NCI-H510A (cell line): ENCODE results near the gene CCDC85C.

ENCODE experiments used
- DNase-seq: peaks from one replicate; lab custom pipeline; 2025; lab: John Stamatoyannopoulos, UW

Gene CCDC85C

DNA sequence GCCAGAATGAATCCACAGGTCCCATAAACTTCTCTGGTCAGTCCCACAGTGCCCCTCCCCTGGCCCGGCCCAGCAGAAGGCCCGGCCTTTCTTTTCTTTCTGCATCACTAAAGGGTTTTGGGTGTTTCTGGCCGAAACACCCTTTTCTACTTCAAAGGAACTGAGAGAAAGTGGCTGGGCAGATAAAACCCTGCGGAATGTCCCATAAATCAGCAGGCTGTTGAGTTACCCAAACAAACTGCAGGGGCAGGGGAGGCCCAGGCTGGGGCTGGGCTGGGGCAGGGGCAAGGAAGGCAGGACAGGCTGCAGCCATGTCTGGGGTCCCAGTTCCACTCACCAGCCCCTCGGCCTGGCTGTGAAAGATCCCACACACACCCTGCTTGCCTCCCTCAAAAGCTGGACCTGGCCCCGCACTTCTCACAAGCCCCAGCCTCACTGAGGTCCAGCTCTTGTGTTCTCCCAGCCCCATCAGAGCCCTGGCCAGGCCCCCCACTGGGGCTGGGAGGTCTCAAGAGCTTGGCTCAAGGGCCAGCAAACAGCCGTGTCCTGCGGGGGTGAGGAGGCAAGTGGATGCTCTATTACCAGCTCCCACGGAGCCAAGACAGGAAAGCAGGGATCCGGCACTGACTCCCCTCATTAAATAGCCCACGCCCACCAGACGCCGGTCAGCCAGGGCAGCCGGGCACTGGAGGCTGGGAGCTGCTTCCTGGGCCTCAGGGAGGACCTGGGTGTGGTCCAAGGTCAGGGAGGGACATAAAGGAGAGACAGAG lies 80.9 kb downstream of the CCDC85C start:
- no peak for DNase-seq

DNA sequence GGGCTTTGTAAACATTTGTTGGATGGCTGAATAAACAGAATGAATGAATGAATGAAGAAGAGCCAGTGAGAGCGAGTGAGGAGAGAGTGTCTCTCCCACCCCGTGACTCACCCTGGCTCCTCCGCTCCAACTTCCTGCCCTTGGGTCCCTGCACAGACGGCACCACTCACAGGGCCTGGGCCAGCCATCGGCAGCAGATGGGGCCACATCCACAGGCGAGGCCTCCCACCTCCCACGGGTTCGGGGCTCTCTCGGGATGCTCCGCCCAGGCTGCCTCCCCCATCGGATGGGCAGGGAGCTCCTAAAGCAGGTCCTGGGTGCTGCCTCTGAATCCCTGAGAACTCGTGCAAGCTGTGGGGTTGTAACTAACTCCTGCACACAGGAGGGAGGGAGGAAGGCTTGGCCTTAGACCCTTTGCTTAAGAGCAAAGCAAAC lies 81.5 kb downstream of the CCDC85C start:
- DNase-seq = peak; percentile 32

DNA sequence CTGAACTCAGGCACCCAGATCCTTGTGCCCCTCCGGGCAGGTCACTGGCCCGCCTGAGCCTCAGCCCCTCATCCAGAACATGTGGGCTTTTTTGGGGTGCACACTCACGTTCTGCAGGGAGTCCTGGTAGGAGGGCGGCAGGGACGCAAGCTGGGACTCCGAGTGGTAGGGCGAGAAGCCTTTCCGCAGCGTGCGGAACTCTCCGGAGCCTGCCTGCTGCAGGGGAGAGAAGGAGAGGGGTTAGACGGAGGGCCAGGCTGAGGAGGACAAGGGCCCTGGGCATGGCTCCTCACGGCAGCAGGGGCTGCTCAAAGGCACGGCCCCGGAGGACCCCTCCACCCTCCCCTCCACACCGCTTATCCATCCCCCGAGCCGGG lies 82.0 kb downstream of the CCDC85C start:
- no peak for DNase-seq

DNA sequence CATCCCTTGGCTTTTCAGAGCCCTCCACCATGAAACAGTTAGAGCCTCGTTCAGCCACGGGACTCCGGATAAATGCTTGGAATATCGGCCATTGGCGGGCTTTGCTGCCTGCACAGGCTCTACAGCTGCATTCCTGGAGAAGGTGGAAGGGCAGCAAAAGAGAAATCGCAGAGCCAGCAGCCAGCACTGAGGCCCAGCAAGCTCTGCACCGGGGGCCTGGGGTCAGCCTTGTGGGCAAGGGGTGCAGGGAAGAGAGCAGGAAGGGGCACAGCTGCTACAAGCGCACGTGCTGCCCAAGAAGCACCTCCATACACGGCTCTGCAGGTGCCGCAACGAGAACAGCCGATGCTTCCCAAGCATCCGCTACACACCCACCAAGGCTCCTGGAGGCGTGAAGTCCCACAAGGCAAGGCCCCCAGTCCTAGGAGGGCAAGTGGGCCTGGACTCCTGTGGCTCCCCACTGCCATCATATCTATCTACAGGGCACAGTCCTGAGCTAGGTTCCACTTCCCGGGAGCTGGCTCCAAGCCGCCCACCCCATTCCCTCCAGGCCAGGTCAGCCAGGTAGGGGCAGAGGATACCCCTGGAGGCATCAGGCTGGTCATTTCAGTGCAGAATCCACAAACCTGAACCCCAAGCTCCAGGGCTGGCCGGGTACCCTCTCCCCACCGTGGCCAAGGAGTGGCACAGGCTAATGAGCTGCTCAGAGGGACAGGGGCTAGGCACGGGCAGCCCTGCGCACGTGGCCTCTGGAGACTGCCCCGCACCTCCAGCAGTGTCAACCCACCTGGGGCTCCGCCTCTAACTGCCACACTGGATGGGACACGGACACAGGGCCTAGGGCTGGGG lies 82.6 kb downstream of the CCDC85C start:
- no peak for DNase-seq

DNA sequence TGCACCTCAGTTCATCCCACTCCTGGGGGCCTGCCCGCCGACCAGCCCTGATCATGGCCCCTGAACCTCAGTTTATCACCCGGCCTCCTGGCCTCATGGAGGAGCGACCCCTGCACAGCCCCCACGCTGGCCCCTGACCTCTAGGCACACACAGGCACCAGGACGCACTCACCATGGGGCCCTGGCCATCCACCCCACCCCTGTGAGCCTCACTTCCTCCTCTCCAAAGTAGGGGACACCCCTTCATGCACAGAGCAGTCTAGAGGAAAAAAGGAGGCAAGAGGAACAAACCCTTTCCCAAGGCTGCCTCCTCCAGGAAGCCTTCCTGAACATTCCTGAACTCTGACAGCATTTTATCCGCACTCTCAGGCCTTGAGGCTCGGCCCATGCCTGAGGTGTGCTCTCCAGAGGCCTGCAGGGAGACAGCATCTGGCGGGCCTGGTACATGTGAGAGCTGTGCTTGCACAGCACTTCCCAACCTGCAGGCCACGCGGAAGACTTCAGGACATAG lies 83.4 kb downstream of the CCDC85C start:
- DNase-seq = no peak

DNA sequence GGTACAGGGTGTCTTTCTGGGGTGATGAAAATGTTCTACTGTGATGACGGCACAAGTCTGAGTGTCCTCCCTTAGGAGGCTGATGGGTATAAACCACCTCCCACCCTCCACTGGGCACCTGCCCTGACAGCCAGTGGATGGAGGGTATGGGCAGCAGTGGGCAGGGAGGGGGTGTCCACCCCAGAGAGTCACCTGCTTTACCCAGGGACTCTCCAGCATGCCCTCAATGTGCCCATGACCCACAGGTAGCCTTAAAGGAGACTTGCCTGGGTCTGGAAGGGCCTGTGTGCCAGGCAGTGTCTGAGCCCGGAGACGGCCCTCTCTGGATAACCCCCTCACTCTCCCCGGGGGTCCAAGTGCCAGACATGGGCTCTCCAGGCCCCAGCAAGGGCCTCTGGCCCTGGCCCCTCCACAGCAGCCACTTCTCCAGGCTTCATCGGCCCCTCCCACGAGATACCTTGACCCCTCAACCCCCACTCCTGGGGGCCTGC lies 84.0 kb downstream of the CCDC85C start:
- DNase-seq = no peak

DNA sequence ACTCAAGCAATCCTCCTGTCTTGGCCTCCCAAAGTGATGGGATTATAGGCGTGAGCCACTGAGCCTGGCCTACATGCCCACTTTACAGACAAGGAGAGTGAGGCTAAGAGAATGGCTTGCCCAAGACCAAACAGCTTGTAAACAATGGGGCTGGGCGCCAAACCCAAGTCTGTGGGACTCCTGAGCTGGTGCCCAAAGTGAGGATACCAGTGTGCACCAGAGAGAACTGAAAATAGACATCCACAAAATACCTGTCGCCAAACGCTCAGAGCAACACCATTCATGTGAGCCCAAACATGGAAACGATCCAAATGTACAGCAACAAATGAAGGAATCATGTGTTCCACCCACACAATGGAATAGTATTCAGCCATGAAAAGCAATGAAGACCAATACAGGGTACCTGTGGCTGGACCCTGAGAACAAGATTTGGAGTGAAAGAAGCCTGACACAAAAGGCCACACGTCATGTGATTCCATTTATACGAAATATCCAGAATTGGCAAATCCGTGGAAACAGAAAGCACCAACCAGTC lies 84.6 kb downstream of the CCDC85C start:
- no peak for DNase-seq

DNA sequence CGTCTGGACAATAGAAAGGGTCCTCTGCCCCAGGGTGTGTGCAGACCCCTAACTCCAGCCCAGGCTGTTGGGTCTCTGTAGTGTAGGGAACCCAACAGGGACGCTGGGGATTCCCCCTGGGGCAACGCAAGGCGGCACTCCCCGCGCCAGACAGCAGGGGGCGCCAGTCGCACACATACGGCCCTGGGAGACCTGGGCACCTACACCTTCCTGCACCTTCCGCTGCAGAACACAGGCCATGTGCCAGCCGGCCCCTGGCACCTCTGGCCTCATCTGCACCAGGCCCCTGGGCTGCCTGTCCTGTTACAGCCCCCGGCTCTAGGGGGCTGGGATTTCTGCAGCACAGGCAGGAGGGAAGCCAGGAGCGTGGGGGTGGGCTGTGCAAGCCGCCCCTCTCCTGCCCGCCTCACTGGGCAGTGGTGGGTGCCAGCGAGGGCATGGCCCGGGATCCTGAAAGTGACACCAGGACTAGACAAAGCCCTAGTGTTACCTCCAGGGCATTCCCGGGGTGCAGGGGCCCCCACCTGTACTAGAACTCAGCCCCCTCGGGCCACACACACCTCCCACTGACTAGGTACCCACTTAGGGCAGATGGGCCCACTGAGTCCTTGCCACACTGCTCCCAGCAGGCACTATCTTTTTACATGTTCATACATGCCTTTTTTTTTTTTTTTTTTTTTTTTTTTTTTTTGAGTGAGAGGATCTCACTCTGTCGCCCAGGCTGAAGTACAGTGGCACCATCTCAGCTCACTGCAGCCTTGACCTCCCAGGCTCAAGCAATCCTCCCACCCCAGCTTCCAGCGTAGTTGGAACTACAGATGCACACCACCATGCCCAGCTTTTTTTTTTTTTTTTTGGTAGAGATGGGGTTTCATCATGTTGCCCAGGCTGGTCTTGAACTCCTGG lies 85.3 kb downstream of the CCDC85C start:
- DNase-seq = peak; percentile 28

DNA sequence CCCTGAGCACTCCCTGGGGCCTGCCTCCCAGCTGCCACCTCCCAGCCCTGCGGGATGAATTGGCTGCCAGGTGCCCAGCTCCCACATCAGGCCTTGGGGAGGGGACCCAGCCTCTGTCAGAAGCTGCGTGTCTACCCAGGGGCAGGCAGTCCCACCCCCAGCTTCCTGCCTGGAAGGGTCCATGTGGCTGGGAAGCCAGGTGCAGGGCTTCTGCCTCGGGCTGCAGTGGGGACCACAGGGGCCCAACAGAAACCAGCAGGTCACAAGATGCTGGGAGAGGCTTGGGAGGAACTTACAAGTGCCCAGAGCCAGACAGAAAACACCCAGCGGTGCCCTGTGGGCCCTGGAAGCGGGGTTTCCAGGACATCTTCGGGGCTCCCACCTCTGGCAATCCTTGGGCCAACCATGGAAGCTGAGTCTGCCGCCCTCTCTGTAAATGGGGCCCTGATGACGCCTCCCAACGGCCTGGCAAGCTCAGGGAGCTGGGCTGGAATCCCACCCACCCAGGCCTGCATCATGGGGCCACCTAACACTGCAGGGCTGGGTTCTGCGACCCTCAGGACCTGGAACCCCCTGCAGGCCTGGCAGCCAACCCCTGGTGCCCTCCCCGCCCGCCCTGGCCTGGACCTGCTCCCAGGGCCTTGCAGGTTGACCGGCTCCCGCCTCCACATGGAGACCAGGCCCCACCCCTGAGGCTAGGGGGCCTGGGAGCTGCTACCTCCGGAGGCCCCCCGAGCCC lies 86.2 kb downstream of the CCDC85C start:
- no peak for DNase-seq

DNA sequence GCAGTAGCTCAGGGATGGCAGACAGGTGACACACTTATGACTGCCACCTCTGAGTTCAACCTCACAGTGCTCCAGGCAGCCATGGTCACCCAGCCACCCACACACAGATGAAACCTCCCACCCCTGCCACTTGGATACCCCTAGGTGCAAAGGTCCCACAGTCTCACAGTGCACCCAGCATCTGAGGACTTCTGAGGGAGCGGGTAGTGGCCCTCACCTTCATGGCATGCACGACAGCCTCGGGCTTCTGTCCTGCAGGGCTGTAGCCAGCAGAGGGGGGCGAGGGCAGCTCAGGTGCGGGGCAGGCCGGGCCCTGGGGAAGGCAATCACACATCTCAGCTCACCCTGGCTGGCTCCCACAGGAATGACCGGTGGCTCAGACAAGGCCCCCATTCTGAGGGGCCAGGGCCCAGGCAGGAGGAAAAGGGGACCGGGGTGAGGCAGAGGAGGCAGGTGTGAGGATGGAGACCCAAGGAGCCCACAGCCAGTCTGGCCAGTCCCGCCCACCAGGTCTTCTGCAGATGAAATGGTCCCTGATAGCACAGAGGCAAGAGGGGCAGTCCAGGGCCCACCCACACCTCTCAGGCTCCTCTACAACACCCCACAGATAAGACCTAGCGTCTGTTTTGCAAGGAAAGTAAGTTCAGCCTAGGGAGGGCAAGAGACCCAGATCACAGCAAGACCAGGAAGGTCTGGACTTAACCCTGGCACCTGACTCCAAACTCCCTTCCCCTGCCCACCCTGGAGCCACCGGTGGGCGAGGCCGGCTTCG lies 87.0 kb downstream of the CCDC85C start:
- no peak for DNase-seq

DNA sequence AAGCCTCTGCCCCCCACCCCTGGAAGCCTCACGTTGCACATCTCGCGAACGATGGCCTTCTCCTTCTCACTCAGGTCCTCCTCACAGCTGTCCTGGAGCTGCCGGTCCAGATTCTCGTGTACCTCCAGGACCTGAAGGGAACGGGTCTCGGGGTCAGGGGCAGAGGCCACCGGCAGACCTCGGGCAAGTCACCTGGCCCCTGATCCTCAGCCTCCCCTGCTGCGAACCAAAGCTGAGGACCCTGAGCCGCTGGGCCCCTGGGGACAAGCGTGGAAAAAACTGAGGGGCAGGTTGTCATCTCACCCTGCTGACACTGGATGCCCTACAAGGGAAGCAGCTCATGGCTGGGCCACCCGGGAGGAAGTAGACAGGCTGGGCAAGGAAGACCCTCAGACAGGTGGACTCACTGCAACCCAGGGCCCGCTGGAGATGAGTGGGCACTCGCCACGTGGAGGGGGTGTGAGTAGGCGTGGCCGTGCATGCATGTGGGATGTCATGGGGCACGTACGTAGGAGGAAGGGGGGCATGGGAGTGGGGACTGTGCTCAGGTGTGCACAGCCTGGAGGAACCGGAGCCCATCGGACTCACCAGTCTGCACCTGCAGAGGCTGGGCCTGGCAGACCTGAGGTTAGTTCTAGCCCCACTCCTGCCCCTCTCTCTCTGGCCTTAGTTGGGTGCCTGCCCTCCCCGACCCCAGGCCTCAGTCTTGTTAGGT lies 87.7 kb downstream of the CCDC85C start:
- DNase-seq = no peak

DNA sequence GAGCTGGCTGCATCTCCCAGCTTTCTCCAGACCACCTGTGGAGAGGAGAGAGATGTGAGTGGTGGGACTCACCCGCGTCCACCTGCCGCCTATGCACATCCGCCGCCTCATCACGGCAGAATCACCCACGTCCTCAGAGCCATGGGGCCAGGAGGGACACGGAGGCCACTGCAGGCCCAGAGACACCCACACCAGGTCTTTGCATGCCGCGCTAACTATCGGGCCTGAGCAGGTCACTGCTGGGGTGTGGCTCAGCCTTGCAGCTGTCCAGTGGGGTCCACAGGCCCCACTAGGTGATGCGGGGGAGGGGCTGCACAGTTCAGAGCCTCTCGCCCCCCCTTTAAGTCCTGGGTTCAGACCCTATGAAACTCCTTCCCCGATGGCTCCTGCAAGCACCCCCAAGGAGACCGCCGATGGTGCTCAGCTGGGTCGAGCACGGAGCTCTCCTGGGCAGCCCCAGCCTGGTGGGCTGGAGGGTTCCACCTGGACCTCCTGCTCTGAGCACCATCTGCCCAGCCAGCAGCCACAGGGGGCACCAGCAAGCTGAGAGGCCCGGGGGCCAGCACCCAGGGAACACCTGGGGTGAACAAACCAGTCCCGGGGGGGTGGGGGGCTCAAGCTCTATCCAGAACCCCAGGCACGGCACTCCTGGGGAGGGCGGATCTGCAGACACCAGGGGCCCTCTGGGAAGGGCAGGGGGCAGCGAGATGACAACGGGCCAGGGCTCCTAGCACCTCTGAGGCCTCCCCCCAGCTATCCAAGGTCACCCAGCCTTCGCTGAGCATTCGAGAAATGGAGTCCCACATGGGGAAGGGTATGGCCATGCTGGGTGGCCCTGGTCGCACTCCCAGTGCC lies 88.5 kb downstream of the CCDC85C start:
- DNase-seq = no peak

DNA sequence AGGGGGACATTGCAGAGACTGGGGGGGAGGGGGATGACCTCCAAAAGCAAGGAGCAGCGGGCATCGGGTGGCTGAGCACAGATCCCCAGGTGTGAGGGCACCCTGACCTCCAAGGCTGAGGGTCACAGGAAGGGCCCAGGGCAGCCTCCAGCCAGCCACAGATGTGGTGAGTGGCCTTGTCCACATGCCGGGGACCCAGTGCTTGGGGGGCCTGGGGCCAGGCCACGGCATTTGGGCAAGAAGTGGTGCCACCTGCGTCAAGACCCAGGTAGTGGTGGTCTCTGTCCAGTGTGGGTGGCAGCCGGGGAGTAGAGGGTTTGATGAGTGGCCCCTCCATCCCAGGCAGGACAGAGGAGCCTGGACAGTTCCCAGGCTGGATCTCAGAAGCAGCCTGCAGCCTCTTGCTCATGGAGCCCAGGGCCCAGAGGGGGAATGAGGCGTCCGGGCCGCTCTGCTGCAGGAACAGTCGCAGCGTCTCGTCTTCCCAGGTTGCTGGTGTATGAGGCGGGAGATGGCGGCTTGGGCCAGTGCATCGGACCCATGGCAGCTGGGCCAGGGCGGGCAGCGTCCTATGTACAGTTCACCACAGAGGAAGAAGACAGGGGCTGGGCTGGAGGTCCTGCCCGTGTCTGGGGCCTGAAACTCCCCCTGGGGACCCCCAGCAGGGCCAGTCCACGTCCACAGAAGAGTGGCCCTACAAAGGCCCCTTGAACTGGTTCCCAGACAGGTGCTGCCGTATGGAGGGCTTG lies 89.3 kb downstream of the CCDC85C start:
- no peak for DNase-seq

DNA sequence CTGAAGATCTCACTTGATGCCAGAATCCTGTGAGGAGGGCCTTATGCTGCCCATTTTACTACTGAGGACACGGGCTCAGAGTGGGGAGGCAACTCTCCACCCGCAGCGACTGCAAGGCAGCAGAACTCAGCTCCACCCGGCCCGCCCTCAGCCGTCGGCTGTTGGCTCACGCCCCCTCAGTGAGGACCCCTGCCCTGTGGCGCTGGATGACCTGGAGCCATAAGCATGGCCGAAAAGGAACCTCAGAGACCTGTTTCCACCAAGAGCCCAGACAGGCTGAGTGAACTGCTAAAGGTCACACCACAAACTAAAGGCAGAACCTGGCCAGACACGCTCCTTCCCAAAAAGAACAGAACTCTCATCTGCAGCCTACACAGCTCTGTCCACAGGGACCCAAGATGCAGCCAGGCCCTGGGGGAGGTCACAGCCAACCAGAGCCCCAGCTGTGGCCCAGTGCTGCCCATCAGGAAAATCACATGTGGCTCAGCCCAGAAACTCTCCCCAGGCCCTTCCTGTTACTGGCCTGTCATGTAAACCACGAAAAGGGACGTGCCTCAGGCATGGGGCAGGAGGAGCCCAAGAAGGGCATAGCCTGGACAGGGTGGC lies 90.0 kb downstream of the CCDC85C start:
- DNase-seq = no peak

DNA sequence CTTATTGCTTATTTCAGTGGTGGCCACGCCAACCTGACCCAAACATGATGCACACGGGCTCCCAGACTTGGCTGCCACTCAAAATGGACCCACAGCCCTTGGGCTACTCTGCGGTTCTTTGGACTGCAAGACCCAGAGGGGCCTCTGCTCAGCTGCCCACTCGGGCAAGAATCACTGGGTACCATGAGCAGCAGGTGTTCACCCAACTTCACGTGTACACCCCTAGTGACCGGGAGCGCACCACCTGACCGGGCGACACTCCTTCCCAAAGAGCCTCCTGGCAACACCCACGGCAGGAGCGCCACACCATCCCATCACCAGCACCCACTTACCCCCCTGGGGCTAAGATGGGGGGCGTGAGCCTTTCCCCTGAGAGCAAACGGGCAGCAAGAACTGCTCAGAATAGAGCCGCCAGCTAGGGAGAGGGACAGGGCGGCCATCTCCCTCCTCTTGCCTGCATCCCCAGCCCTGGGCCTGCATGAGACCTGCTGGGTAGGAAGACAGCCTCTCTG lies 90.8 kb downstream of the CCDC85C start:
- DNase-seq = no peak

DNA sequence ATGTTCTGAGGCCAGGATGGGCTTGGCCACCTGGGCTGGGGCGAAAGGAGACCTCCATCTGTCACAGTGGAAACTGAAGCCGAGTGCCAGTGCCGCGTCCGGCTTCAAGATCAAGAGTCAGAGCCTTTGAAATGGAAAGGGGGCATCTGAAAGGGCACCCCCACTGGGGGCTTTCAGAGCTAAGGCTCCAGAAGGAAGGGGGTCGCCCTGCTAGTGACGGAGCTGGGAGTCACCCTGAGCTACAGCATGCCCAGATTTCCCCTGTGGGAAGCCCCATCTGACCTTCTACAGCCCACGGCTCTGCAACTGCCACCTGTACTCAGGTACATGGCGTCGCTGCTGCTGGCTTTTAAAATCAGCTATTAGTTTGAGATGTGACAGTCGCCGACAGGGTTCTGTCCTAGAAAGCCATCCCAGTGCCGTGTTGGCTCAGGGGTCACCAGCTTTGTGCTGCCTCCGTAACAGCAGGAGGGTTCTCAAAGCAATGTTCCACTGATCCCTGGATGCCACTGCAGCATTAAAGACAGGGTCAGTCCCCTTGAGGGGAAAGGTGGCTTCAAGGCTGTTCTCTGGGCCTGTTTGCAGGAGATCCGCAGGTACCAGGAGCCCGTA lies 91.3 kb downstream of the CCDC85C start:
- DNase-seq = no peak

DNA sequence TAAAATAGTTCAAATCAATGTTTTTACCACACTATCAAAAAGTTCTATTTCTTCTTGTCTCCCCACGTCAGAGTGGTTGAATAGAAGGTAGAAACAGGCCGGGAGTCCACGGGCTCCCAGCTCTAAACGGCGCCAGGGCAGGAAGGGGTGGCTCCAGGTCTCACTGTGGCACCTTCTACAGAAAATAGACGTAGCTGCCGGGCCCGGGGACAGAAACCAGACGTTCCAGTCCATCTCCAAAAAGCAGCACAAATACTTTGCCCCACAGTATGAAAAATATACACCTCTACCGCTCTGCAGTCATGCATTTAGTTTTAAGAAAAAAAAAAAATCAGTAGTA lies 91.9 kb downstream of the CCDC85C start:
- no peak for DNase-seq
